Keratinocyte (primary cell): ENCODE measurements around the gene DRC1. TPM values are rescaled to one million over a fixed set of nuclear protein-coding genes. Genes with fewer than 3 reads are reported as not detected.

Experiments used
- DNase-seq: peaks from one replicate; pipeline ENCODE4 v3.0.0-alpha.2; 2011; ENCODE audit warnings: low read depth, missing footprints, low spot score
- FAIRE-seq: peaks from 2 replicates; lab custom pipeline; 2011; peaks lifted over from hg19 to GRCh38; lab: Jason Lieb, UNC
- H2AFZ ChIP-seq: 2 replicates; pipeline ENCODE4 v1.6.0; 2012; ENCODE audit warnings: low read length, control low read depth, inconsistent platforms; ENCODE audit not compliant: control insufficient read depth
- H3K27ac ChIP-seq: 2 replicates; pipeline ENCODE4 v1.5.1; 2011; ENCODE audit warnings: low read length; ENCODE audit not compliant: control insufficient read depth, insufficient read depth
- H3K27me3 ChIP-seq: 3 replicates; pipeline ENCODE4 v1.6.0; 2011; ENCODE audit warnings: low read length; ENCODE audit not compliant: control insufficient read depth, insufficient read depth; ENCODE audit errors: extremely low read depth
- H3K36me3 ChIP-seq, 2 experiments: 2 replicates in 1 of 2; 3 replicates in 1 of 2; pipeline ENCODE4 v1.5.1; 2011; ENCODE audit warnings: low read length in 2 of 2, mild to moderate bottlenecking in 1 of 2; ENCODE audit not compliant: control insufficient read depth in 2 of 2, insufficient read depth in 2 of 2; ENCODE audit errors: extremely low read depth in 1 of 2
- H3K4me1 ChIP-seq: 3 replicates; pipeline ENCODE4 v1.5.1; 2011; ENCODE audit warnings: low read length; ENCODE audit not compliant: control insufficient read depth, insufficient read depth; ENCODE audit errors: extremely low read depth
- H3K4me2 ChIP-seq: 3 replicates; pipeline ENCODE4 v1.6.0; 2011; ENCODE audit warnings: low read depth, low read length; ENCODE audit not compliant: control insufficient read depth, insufficient read depth; ENCODE audit errors: extremely low read depth
- H3K4me3 ChIP-seq, 3 experiments: fragments of 200-600 bp in 1 of 3; sonication (generic) in 1 of 3; 2 replicates in 2 of 3; 3 replicates in 1 of 3; pipeline ENCODE4 v1.5.1; 2011 to 2016; ENCODE audit warnings: low read length in 3 of 3, mild to moderate bottlenecking in 3 of 3, control low read depth in 2 of 3, inconsistent platforms in 1 of 3, low read depth in 1 of 3, mixed read lengths in 1 of 3, mixed run types in 1 of 3, moderate library complexity in 1 of 3; ENCODE audit not compliant: control insufficient read depth in 2 of 3, insufficient read depth in 2 of 3; ENCODE audit errors: extremely low read depth in 1 of 3
- H3K79me2 ChIP-seq: 2 replicates; pipeline ENCODE4 v1.6.0; 2012; ENCODE audit warnings: low read length; ENCODE audit not compliant: control insufficient read depth, insufficient read depth
- H3K9ac ChIP-seq: 3 replicates; pipeline ENCODE4 v1.6.0; 2011; ENCODE audit warnings: low read length; ENCODE audit not compliant: control insufficient read depth, insufficient read depth; ENCODE audit errors: extremely low read depth
- H3K9me1 ChIP-seq: 3 replicates; pipeline ENCODE4 v1.6.0; 2011; ENCODE audit warnings: low read length; ENCODE audit not compliant: control insufficient read depth, insufficient read depth; ENCODE audit errors: extremely low read depth
- H3K9me3 ChIP-seq: 2 replicates; pipeline ENCODE4 v1.5.1; 2012; ENCODE audit warnings: low read depth, low read length; ENCODE audit not compliant: control insufficient read depth
- H4K20me1 ChIP-seq: 3 replicates; pipeline ENCODE4 v1.6.0; 2011; ENCODE audit warnings: low read length; ENCODE audit not compliant: control insufficient read depth, insufficient read depth; ENCODE audit errors: extremely low read depth
- CTCF ChIP-seq, 3 experiments: IDR thresholded peaks in 1 of 3; conservative IDR thresholded peaks in 1 of 3; optimal IDR thresholded peaks in 1 of 3; 2 replicates in 2 of 3; 3 replicates in 1 of 3; pipeline versions ENCODE3 to v1.5.1; 2011; ENCODE audit warnings: low read length in 3 of 3, mild to moderate bottlenecking in 3 of 3, moderate library complexity in 2 of 3, control low read depth in 1 of 3, inconsistent platforms in 1 of 3; ENCODE audit not compliant: insufficient read depth in 2 of 3; ENCODE audit errors: extremely low read depth in 1 of 3
- EZH2 ChIP-seq: IDR thresholded peaks from one replicate; pipeline ENCODE4 v1.6.1; 2012; ENCODE audit warnings: inconsistent platforms, mild to moderate bottlenecking, low read length, moderate library complexity
- dilution Hi-C: fragments of 300-500 bp; cut with MboI; formaldehyde crosslinking; loops from one replicate; pipeline ENCODE4 v1.7.0; 2020; ENCODE audit warnings: low sequenced_read_pairs; ENCODE audit not compliant: extremely low pct_ligation_motif_present
- polyA plus RNA-seq, 5 experiments: library from polyadenylated mRNA; depleted of rRNA in 3 of 5; stranded (reverse) in 3 of 5; stranded (forward) in 1 of 5; unstranded in 1 of 5; fragments of >200 nt; gene quantifications; 1 replicate in 1 of 5; 2 replicates in 3 of 5; 3 replicates in 1 of 5; pipeline versions ENCODE4 v1.2.1 to v1.2.3, GENCODE V29; 2011 to 2012; ENCODE audit warnings: missing spikeins in 2 of 5, low read depth in 1 of 5, low replicate concordance in 1 of 5

The DRC1 gene
- polyA plus RNA-seq, 1 donor (not counting 4 experiments of a cell fraction or from before 2014, with no cell fraction given): not detected

- H4K20me1 ChIP-seq: no peaks in the 10 kb centered on the region
- no peak for FAIRE-seq
- no peak overlapping the region for H3K4me2 ChIP-seq
- H3K9me3 ChIP-seq: no peaks in the 10 kb centered on the region
- no peaks in the 10 kb centered on the region for H3K9me1 ChIP-seq
- no peaks in the 10 kb centered on the region for H3K27me3 ChIP-seq
- no peak overlapping the region for H3K27ac ChIP-seq
- no peaks in the 10 kb centered on the region for H3K36me3 ChIP-seq
- TF ChIP-seq EZH2: no peak
- no peak for TF ChIP-seq CTCF (optimal IDR thresholded peaks at IDR 0.05 in 1 of 3, IDR thresholded peaks at IDR 0.05 in 1 of 3, conservative IDR thresholded peaks at IDR 0.05 in 1 of 3; ENCODE audit: extremely low read depth in 1 of 3, insufficient read depth in 2 of 3, low read length in 3 of 3)
- no peak overlapping the region for H2AFZ ChIP-seq
- no peak overlapping the region for H3K4me3 ChIP-seq
- dilution Hi-C loops: no loop called here
- no peak for DNase-seq
- no peaks in the 10 kb centered on the region for H3K4me1 ChIP-seq
- H3K79me2 ChIP-seq: no peaks in the 10 kb centered on the region
- H3K9ac ChIP-seq: no peak overlapping the region
These were observed 58.4 kb downstream of the DRC1 start for GRCh38 chr2:26459991-26460612.

DNA sequence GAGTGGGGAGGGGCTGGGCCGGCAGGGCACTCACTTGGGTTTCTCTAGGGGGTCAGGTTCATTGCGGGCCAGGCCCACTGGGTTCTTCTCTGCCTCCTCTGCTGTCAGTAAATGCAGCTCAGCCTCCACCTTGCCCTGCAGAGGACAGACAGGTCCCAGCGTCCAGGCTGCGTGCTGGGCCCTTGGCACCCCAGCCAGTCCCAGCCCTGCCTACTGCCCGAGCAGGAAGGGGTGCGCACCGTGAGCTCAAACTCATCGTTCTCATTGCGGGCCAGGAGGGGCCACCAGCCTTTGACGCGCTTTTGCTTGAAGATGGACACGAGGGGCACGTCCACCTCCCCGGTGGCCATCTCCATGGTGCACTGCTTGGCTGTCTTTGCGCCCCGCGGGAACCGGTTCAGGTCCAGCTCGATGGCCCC lies 58.9 kb downstream of the DRC1 start:
- Histone ChIP-seq H3K27ac (no peak overlapping the region), H3K4me1 (no peaks in the 10 kb centered on the region), H3K9ac (no peak overlapping the region), H4K20me1 (no peaks in the 10 kb centered on the region), H3K79me2 (no peaks in the 10 kb centered on the region), H3K9me3 (no peaks in the 10 kb centered on the region), H3K36me3 (no peaks in the 10 kb centered on the region), H3K4me3 (no peak overlapping the region), H3K9me1 (no peaks in the 10 kb centered on the region), H2AFZ (no peak overlapping the region), H3K27me3 (no peaks in the 10 kb centered on the region), H3K4me2 (no peak overlapping the region)
- dilution Hi-C loops: no loop called here
- DNase-seq (no peak), FAIRE-seq (no peak)
- TF ChIP-seq EZH2 (no peak), CTCF (optimal IDR thresholded peaks at IDR 0.05 in 1 of 3, IDR thresholded peaks at IDR 0.05 in 1 of 3, conservative IDR thresholded peaks at IDR 0.05 in 1 of 3; ENCODE audit: extremely low read depth in 1 of 3, insufficient read depth in 2 of 3, low read length in 3 of 3) (no peak)
